Activated T-helper 1 cell treated with anti-CD3 and anti-CD28 coated beads, Interleukin-12 subunit alpha, Interleukin-12 subunit beta, Interleukin-2, Interleukin-4 antibody, amounts not matched to agents 30 ng/mL and 10 ng/mL and 1 ng/mL, durations not matched to agents 14 hours and 24 hours and 36 hours (primary cell): ENCODE results near the gene CASR. TPM values are rescaled to one million over a fixed set of nuclear protein-coding genes. Genes with fewer than 3 reads are reported as not detected.
A peak's percentile ranks its signal among the peaks of the same experiment; 100 is the strongest.

Experiments used
- DNase-seq: peaks from one replicate; pipeline ENCODE4 v3.0.0; 2021; ENCODE audit warnings: low spot score
- H3K27ac Mint-ChIP-seq: one replicate; pipeline ENCODE4 v1.8.0; 2021; ENCODE audit warnings: mild to moderate bottlenecking, mixed read lengths
- H3K27me3 Mint-ChIP-seq: one replicate; pipeline ENCODE4 v1.8.0; 2022; ENCODE audit warnings: mild to moderate bottlenecking, moderate library complexity, mixed read lengths; ENCODE audit not compliant: insufficient read depth
- H3K36me3 Mint-ChIP-seq: one replicate; pipeline ENCODE4 v1.8.0; 2021; ENCODE audit warnings: low read depth, mixed read lengths
- H3K4me1 Mint-ChIP-seq: one replicate; pipeline ENCODE4 v1.8.0; 2021; ENCODE audit warnings: low read depth, mixed read lengths
- H3K4me3 Mint-ChIP-seq: one replicate; pipeline ENCODE4 v1.8.0; 2021; ENCODE audit warnings: mild to moderate bottlenecking, moderate library complexity, mixed read lengths
- H3K9me3 Mint-ChIP-seq: one replicate; pipeline ENCODE4 v1.8.0; 2021; ENCODE audit warnings: mixed read lengths
- intact Hi-C: fragments of 100-400 bp; cut with micrococcal nuclease; formaldehyde crosslinking; loops from one replicate; pipeline ENCODE4 v1.15.1; 2024
- total RNA-seq: library from RNA; stranded (reverse); gene quantifications from 2 replicates; pipeline ENCODE4 v1.2.3, GENCODE V29; 2022

Gene CASR
- total RNA-seq, 1 donor from 2014 or later: not detected

DNA sequence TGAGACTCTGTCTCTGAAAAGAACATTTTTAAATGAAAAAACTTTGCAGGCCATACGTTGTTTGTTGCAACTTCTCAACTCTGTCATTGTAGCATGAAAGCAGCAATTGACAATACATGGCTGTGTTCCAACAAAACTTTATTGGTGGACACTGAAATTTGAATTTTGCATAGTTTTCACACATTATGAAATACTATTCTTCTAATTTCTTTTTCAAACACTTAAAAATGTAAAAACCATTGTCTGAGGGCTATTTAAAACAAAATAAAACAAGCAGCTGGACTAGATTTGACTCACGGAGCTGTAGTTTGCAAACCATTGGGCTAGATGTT is 123.1 kb downstream of the CASR start:
- Mint-ChIP-seq H3K4me3 (no peak overlapping the region), H3K4me1 (no peaks in the 10 kb centered on the region), H3K36me3 (no peaks in the 10 kb centered on the region), H3K27ac (no peak overlapping the region), H3K9me3 (no peaks in the 10 kb centered on the region), H3K27me3 (peaks cover 6% of the 10 kb centered on the region)
- intact Hi-C loops: loop anchor here (5.0 kb wide), 1 partner anchor 46 kb away; no protein-coding TSS in a partner anchor
- DNase-seq: no peak

DNA sequence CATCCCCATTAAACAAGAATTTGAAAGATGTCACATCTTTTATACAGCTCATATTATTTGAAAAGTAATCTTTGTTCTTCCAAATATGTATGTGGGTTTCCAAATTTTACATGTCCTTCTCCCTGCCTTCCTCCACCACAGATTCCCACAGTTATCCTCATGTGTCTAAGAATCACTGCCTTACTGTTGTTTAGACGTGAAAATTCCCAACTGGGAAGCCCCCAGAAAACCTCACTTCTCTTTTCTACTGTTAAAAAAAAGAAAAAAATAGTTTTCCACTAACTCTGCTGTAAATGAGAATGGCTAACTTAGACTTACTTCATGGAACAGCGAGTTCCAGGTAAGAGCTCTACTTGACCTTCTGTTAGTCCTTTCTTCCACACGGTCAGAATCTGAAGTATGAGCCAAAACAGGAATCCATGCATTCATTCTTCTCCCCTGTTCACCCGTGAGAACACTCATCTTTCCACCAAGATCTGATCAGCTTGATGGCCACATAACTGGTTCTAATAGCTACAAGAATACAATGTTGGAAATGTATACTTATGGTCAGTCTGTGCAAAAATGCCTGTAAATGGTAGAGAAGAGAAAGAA is 123.7 kb downstream of the CASR start:
- intact Hi-C loops: loop anchor here (5.0 kb wide), 1 partner anchor 45 kb away; no protein-coding TSS in a partner anchor
- no peak for DNase-seq
- Mint-ChIP-seq H3K9me3 (no peaks in the 10 kb centered on the region), H3K4me3 (no peak overlapping the region), H3K27me3 (peaks cover 6% of the 10 kb centered on the region), H3K4me1 (no peaks in the 10 kb centered on the region), H3K36me3 (no peaks in the 10 kb centered on the region), H3K27ac (no peak overlapping the region)

DNA sequence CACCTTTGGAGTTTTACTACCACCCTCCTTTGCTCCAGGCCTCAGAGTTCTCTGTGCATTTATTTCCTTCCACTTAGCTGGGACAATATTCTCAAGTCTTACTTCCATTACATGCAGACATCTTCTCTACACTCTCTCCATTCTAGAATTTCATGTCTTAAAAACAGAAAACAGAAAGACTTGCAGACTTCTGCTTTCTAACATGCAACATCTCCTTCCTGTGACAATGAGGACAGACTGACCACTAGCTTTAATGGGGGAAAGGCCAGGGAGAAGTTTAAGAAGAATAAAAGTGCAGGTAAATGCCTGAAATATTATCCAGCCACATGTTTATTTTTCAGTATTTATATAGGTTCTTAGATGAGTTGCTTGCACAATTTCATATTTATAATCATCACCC is 124.5 kb downstream of the CASR start:
- peaks cover 5% of the 10 kb centered on the region for H3K4me1 Mint-ChIP-seq
- peaks cover 6% of the 10 kb centered on the region for H3K27me3 Mint-ChIP-seq
- H3K4me3 Mint-ChIP-seq: no peak overlapping the region
- H3K27ac Mint-ChIP-seq: no peak overlapping the region
- intact Hi-C loops: loop anchor here (5.0 kb wide), 1 partner anchor 44 kb away; no protein-coding TSS in a partner anchor
- no peaks in the 10 kb centered on the region for H3K36me3 Mint-ChIP-seq
- no peak for DNase-seq
- no peaks in the 10 kb centered on the region for H3K9me3 Mint-ChIP-seq

DNA sequence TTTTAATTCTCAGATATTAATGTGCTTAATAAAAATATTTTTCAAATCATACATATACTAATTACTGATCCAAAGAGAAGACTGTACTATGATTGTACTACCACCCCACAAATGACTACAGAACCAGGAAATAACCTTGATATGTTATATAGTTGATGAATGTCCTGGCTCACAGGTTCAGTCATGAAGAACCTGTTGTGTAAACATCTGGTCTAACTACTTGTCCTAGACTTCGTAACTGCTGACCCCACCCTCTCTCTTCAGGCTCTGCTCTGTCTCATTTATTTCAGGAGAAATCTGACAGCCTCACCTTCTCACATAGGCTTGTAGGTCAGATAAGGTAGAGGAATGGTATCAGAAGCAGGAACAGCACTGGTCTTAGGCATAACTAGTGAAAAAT is 126.9 kb downstream of the CASR start:
- Mint-ChIP-seq H3K4me3 (no peak overlapping the region), H3K27ac (no peak overlapping the region), H3K27me3 (peaks cover 6% of the 10 kb centered on the region), H3K9me3 (no peaks in the 10 kb centered on the region), H3K36me3 (no peaks in the 10 kb centered on the region), H3K4me1 (peaks cover 9% of the 10 kb centered on the region)
- intact Hi-C loops: no loop called here
- DNase-seq: no peak

DNA sequence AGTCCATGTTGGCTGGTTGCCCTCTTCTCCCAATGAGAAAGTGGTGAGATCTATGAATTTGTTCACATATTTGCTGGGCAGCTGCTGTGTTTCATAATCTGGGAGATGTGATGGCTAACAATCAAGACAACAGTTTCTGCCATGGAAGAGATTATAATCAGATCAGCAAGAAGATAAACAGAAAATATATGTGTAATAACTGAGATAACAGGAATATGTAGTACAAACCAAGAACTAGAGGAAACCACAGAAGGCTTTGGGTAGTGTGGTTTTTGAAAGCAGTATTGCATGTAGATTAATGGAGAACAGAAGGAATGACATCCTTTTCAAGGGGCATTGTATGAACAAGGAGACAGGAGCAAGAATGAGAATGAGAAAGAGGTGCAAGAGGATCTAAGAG is 129.4 kb downstream of the CASR start:
- DNase-seq: no peak
- peaks cover 8% of the 10 kb centered on the region for H3K27me3 Mint-ChIP-seq
- peaks cover 3% of the 10 kb centered on the region for H3K9me3 Mint-ChIP-seq
- H3K27ac Mint-ChIP-seq: peak overlapping the region; percentile 10
- H3K36me3 Mint-ChIP-seq: peaks cover 2% of the 10 kb centered on the region
- intact Hi-C loops: no loop called here
- H3K4me1 Mint-ChIP-seq: peaks cover 9% of the 10 kb centered on the region
- H3K4me3 Mint-ChIP-seq: no peak overlapping the region

DNA sequence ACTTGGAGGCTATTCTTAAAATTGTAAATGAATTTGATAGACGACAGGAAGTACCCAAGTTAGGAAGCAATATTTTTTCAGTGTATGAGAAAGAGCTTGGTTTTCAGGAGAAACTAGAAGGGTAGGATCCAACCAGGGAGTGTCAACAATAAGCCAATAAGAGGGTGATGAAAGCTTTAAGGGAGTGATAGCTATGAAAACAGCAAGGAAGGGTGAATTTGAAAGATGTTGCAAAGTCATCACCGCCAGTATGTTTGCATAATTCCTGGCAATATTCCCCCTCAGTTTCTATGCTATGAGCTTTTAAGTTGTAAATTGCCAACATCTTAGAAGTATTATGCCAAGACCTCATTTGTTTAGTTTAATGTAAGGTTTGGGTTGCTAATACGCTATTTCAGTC is 129.8 kb downstream of the CASR start:
- DNase-seq: no peak
- intact Hi-C loops: no loop called here
- Mint-ChIP-seq H3K4me1 (peaks cover 13% of the 10 kb centered on the region), H3K9me3 (peaks cover 7% of the 10 kb centered on the region), H3K36me3 (peaks cover 3% of the 10 kb centered on the region), H3K27ac (no peak overlapping the region), H3K4me3 (no peak overlapping the region), H3K27me3 (peaks cover 8% of the 10 kb centered on the region)

DNA sequence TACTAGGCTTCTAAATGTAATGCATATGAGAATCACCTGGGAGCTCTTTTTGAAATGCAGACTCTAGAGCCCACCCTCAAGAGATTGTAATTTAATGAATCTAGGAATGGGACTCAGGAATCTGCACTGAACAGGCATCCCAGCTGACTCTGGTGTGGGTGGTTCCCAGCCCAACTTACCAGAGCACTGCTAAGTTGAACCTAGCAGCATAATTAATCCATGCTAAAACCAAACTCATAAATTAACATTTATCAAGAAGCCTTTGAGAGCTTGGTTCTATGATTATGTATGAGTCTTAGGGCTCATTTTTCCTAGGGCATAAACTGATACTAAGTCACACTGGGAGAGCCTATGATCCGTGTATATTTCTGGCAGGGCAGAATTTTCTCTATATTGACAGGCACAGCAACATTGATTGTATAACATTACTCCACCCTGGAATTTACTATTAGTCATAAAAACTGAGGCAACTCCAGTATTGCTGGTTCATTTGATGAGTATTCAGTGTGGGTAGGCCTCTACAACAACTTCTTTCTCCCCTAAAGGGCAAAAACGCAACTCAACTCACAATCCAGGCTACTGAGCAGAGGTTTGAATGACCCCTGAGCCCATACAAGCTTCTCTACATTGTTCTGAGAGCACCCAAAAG is 130.9 kb downstream of the CASR start:
- peaks cover 2% of the 10 kb centered on the region for H3K27me3 Mint-ChIP-seq
- H3K9me3 Mint-ChIP-seq: peaks cover 13% of the 10 kb centered on the region
- no peak overlapping the region for H3K27ac Mint-ChIP-seq

DNA sequence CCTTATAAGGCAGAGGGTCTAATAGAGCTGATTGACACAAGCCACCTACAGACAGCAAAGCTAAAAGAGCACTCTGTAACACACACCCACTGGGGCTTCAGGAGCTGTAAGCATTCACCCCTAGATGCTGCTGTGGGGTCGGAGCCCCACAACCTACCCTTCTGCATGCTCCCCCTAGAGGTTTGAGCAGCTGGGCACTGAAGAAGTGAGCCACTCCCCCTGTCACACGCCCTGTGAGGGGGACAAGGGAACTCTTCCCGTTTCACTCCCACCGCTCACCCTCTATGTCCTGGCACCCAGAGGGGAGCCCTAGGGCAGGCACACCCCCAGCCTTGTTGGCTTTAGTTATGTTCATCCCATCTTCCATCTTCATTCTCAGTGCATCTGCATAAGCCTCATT is 132.2 kb downstream of the CASR start:
- Mint-ChIP-seq H3K36me3 (peaks cover 4% of the 10 kb centered on the region), H3K27ac (no peak overlapping the region), H3K27me3 (peaks cover 2% of the 10 kb centered on the region), H3K4me3 (no peak overlapping the region), H3K9me3 (peaks cover 22% of the 10 kb centered on the region), H3K4me1 (peaks cover 16% of the 10 kb centered on the region)
- DNase-seq: no peak
- intact Hi-C loops: no loop called here

More for the DNA sequence above, 130.9 kb downstream of the CASR start:
- DNase-seq: no peak
- peaks cover 4% of the 10 kb centered on the region for H3K36me3 Mint-ChIP-seq
- intact Hi-C loops: no loop called here
- no peak overlapping the region for H3K4me3 Mint-ChIP-seq
- peaks cover 16% of the 10 kb centered on the region for H3K4me1 Mint-ChIP-seq

DNA sequence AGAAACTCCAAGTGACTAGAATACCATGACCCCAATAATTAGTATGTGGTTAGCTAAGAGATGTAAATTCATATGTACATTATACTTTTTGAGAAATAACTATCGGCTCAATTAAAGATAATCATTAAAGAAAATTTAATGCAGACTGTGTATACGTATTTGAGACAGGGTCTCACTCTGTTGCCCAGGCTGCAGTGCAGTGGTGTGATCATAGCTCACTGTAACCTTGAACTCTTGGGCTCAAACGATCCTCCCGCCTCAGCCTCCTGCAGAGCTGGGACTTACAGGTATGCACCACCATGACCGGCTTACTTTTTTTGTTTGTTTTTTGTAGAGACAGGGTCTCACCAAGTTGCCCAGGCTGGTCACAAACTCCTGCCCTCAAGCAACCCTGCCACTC is 132.9 kb downstream of the CASR start:
- H3K27ac Mint-ChIP-seq: no peak overlapping the region
- H3K4me3 Mint-ChIP-seq: no peak overlapping the region
- H3K36me3 Mint-ChIP-seq: peaks cover 4% of the 10 kb centered on the region
- peaks cover 2% of the 10 kb centered on the region for H3K27me3 Mint-ChIP-seq
- intact Hi-C loops: no loop called here
- no peak for DNase-seq
- H3K4me1 Mint-ChIP-seq: peaks cover 21% of the 10 kb centered on the region
- H3K9me3 Mint-ChIP-seq: peaks cover 22% of the 10 kb centered on the region

DNA sequence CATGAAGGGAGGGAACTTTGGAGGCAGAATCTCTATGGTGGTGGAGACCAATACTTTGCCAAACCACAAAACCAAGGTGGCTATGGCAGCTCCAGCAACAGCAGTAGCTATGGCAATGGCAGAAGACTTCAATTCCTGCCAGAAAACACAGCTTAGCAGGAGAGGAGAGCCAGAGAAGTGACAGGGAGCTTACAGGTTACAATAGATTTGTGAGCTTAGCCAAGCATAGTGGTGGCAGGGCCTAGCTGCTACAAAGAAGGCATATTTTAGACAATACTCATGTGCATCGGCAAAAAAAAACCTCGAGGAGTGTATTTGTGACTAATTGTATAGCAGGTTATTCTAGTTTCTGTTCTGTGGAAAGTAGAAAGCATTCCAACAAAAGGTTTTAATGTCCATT is 135.2 kb downstream of the CASR start:
- H3K4me1 Mint-ChIP-seq: peaks cover 32% of the 10 kb centered on the region
- no peak overlapping the region for H3K27ac Mint-ChIP-seq
- no peak overlapping the region for H3K4me3 Mint-ChIP-seq
- intact Hi-C loops: no loop called here
- H3K27me3 Mint-ChIP-seq: peaks cover 2% of the 10 kb centered on the region
- no peak for DNase-seq
- peaks cover 22% of the 10 kb centered on the region for H3K9me3 Mint-ChIP-seq
- peaks cover 4% of the 10 kb centered on the region for H3K36me3 Mint-ChIP-seq

DNA sequence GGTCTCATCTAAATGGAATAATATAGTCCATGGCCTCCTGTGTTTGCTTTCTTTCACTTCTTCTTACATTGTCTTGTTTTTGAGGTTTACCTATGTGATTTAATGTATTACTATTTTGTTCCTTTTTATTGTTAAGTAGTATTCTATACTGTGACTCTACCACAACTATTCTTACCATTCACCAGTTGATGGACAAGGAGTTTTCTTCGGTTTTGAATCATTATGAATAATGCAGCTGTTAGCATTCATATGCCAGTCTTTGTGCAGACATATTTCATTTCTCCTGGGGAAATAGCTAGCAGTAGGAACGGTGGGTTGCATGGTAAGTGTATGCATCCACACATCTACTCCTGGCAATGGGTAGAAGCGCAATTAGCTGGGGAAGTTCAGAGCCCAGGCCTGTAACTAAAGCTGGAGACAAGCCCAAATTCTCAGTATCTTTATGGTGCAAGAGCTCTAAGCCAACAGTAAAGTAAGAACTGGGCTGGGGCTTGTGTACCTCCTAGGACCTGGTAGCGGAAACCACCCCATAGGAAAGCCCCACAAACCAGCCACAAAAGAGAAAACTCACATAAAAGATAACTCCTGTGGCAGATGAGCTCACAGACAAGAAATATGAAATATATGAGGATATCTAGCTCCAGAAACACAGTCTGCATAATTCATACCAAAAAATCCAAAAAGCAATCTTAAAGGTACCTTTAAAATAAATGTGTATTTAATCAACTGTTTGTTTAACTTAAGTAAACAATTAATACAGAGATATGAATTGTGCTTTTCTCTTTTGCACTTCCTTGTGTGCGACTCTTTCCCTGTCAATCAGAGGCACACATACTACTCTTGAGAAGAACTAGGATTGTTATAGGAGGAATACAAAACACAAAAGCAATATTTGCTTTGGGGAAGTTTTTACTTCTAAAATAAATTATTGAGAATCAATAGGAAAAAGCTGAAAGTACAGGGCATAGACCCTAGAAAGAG is 138.9 kb downstream of the CASR start:
- DNase-seq: peak; percentile 60
- peaks cover 13% of the 10 kb centered on the region for H3K27me3 Mint-ChIP-seq
- no peak overlapping the region for H3K4me3 Mint-ChIP-seq

DNA sequence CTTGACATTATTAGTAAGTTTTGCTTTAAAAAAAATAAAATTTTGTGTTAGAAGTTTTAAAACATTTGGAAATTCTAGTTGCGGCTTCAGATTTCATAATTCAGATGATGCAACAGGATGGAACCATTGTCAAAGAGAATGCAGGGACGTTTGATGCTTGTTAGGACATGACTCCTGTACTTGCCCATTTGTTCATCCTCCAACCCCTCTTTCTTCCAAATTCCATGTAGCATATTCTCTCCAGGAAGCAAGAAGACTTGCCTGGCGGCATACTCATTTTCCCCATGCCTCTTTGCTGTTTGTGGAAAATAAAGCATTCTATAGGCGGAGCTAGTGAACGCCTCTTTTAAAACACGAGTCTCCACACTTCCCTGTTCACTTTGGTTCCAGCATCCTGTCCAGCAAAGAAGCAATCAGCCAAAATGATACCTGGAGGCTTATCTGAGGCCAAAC is 141.4 kb downstream of the CASR start, which contains the start of gene CSTA:
Gene CSTA, plus strand, starts transcription at position 378 of the 453 bp plus-strand sequence. Its CDS starts 45 bp downstream, at position 423.
- H3K9me3 Mint-ChIP-seq: peaks cover 5% of the 10 kb centered on the region
- H3K27ac Mint-ChIP-seq: no peak within 1 kb of the TSS
- peaks cover 33% of the 10 kb centered on the region for H3K4me1 Mint-ChIP-seq
- no peak for DNase-seq
- H3K36me3 Mint-ChIP-seq: no peaks in the 10 kb centered on the region
- intact Hi-C loops: no loop called here
- peaks cover 12% of the 10 kb centered on the region for H3K27me3 Mint-ChIP-seq
- H3K4me3 Mint-ChIP-seq: no peak within 1 kb of the TSS

More for the DNA sequence above, 138.9 kb downstream of the CASR start:
- intact Hi-C loops: loop anchor here (1.0 kb wide), 3 partner anchors 23 to 176 kb away; no protein-coding TSS in a partner anchor
- Mint-ChIP-seq H3K36me3 (peaks cover 4% of the 10 kb centered on the region), H3K4me1 (peaks cover 40% of the 10 kb centered on the region), H3K9me3 (peaks cover 22% of the 10 kb centered on the region), H3K27ac (peak overlapping the region; percentile 57)
